KOPT-K1 (cell line): Measurements from ENCODE around the gene PTGDR2.

Experiments used
- H3K27ac ChIP-seq: fragments of 200-600 bp; sonication (generic); 2 replicates; pipeline ENCODE4 v1.5.1; 2016; ENCODE audit warnings: antibody characterized with exemption, mild to moderate bottlenecking, low read depth, low read length; ENCODE audit not compliant: poor library complexity, severe bottlenecking
- H3K36me3 ChIP-seq: fragments of 200-600 bp; sonication (generic); 2 replicates; pipeline ENCODE4 v1.5.1; 2017; ENCODE audit warnings: antibody characterized with exemption, mild to moderate bottlenecking, low read length, moderate library complexity; ENCODE audit not compliant: insufficient read depth
- H3K9me3 ChIP-seq: fragments of 200-600 bp; sonication (generic); 2 replicates; pipeline ENCODE4 v1.5.1; 2017; ENCODE audit warnings: antibody characterized with exemption, low read length, mild to moderate bottlenecking; ENCODE audit not compliant: insufficient read depth, poor library complexity, severe bottlenecking

The PTGDR2 gene

DNA sequence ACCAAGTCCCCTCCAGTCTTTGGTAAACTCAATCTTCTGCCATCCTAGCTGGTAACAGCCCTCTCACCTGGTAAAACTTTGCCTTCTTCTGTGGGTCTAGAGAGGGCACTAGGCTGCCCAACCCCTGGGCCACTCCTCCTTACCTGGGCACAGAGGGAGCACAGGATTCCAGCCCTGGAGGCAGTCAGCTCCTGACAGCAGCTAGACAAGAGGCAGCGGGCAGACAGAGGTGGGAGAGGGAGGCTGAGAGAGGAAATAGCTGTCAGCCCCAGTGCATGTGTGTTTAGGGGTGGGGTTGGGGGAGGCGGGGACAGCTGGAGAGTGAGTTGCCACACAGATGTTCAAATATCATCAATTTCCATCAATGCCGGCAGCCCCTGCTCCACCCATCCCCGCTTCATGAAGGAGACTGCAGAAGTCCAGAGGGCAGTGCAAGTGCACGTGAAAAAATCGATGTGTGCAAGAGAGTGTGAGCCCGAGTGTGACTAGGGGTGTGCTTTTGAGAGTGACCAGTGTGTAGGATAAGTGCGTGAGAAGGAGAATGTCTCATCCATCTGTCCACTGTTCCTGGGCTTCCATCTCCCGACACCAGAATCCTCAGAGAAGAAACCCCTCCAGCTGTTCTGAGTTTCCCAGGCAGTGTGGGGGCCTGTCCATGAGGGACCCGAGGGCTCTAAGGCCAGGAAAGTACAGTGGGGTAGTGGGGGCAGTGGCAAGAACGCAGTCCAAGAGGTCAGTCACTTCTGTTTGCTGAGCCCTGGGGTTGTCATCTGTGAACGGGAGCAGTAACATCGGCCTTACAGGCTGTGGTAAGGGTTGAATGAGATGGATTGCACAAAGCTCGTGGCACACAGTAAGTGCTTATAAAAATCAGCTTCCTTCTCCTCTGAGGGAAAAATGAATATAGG, at the start of gene PTGDR2:
Gene PTGDR2, minus strand, starts transcription at position 225 of the 908 bp plus-strand sequence. CDS start 2,228 bp downstream, outside the sequence.
- Histone ChIP-seq H3K36me3 (peaks cover 21% of the 10 kb centered on the region), H3K9me3 (no peaks in the 10 kb centered on the region), H3K27ac (peak within 1 kb of the TSS; percentile 60)

DNA sequence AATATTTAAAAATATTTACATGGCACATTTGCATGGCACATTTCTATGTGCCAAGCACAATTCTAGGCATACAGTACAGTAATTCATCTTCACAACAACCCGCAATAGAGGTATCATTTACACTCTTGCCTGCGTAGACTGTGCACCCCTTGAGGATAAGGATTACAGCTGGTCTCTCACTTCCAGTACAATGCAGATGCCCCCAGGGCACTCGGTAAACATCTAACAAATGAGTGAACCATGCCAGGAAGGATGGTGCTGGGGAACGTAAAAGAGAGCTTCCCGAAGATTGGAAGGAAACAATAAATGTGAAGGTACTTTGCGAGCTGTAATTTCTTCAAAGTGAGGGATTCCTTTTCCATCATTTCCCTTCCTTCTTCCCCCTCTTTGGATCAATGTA, 49.3 kb upstream of the PTGDR2 start:
- Histone ChIP-seq H3K27ac (peak overlapping the region; percentile 85), H3K9me3 (no peaks in the 10 kb centered on the region), H3K36me3 (peaks cover 47% of the 10 kb centered on the region)

DNA sequence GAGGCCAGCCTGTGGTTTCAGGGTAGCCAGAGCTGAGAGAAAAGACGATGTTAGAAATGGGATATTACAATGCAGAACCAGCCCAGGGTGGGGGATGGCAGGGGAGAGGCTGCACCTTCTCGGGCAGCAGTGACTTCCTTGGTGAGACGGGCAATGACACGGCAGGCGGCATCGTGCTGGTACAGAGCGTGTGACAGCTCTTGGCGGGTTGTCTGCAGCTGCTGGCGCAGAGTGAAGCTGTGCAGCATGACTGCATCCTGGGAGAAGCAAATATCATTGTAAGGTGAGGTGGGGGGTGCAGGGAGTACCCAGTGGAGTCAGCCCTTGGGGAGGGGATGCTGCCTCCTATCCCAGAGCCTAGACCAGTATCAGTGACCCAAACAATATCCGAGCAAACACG, 46.9 kb upstream of the PTGDR2 start:
- Histone ChIP-seq H3K9me3 (no peaks in the 10 kb centered on the region), H3K27ac (no peak overlapping the region), H3K36me3 (peaks cover 71% of the 10 kb centered on the region)

DNA sequence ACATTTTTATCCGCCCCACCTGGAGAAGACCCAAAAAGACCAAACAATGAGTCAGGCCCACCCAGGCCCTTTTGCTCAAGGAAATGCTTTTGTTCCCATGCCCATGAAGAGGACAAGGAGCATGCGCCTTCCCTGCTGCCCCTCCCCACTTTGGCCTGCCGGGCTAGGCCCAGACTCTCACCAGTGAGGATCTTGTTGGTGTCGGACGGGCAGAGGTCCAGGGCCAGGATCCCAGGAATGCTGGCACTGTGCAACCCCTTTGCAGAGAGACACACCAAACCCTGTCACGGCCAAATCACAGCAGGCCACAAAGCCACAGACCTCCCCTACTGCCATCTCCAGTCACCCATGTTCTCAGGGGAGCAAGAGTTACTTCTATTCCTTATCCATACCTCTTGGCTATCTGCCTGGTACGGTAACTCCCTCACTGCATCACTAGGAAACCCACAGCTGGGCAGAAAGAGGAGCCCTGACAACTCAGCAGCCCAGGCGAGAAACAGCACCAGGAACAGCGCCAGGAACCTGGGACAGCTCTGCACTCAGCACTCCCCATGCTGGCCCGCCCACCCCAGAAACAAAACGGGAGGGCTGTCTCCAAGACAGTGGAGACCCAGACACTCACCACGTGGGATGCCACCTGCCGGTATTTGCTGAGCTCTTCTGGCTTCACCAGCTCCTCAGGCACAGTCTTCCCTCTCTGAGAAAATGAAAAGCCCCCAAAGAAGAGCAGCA, 45.1 kb upstream of the PTGDR2 start:
- Histone ChIP-seq H3K27ac (no peak overlapping the region), H3K9me3 (no peaks in the 10 kb centered on the region), H3K36me3 (peaks cover 89% of the 10 kb centered on the region)

DNA sequence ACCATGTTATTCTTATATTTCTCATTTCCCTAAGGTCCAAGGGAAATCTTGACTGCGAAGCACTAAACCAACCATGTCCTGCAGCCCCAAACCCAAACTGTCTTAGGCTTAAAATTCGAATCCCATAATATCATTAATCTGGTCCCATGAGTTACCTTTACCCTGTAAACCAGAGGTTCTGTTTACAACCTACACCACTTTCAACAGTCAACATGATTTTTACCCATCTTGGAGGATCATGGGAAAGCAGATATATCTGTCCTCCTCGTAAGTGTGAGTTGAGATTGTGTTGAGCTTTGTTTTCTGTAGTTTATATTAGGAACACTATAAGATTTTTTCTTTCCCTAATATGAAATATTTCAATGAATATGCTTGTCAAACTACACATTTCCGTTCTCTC, 44.2 kb upstream of the PTGDR2 start:
- H3K9me3 ChIP-seq, result no peaks in the 10 kb centered on the region
- H3K27ac ChIP-seq, result no peak overlapping the region
- peaks cover 97% of the 10 kb centered on the region for H3K36me3 ChIP-seq

DNA sequence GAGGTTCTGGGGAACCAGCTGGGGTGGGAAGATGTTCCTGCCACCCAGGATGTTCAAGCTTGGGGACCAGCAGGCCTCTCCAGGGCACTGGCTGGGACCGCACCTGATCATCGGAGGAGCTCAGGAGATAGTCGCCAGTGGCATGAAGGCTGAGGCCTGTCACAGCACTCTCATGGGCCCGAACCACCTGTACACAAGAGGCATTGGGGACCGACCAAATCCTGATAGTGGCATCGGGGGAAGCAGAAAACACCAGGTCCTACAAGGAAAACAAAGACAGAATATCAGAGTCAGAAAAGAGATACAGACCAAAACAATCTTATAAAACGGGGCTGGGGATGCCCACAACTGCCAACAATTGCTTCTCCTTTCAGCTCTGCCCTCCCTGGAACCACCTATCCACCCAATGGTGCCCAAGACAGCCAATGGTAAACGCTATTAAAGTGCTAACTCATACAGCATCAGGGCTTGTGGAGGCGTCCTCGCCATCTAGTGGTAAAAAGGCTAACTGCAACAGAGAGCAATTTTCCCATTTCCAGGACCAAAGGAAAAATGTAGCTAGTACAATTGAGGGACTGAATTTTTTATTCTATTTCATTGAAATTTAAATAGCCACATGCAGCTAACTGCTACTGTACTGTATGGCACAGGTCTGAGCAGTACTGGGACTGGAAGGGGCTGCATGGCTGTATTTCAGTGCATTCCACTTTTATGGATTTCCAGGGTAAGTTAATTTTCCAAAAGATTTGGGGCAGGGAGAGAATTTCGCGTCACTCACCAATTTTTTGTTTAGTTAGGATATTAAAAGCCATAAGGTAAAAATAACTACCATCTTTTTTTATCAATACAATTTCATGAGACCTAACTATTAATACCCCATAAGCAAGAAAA, 43.5 kb upstream of the PTGDR2 start:
- Histone ChIP-seq H3K9me3 (no peaks in the 10 kb centered on the region), H3K36me3 (peaks cover 99% of the 10 kb centered on the region), H3K27ac (no peak overlapping the region)

DNA sequence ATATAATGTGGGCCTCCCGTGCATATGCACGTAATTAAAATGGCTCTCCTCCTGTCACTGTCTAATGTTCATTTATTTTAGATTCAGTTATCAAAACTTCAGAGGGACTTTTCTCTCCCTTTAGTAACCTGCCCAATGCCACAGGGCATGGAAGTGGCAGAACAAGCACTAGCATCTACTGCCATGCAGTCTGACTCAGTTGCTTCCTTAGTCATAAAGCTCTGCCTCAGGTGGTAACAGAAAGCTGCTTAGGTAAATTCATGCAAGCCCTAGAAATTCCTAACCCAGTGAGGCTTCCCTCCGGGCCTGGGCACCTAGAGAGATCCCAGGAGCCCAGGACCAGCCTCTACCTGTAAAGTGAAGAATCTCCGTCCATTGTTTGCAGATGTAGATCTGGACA, 41.7 kb upstream of the PTGDR2 start:
- Histone ChIP-seq H3K9me3 (no peaks in the 10 kb centered on the region), H3K36me3 (peaks cover 99% of the 10 kb centered on the region), H3K27ac (no peak overlapping the region)

DNA sequence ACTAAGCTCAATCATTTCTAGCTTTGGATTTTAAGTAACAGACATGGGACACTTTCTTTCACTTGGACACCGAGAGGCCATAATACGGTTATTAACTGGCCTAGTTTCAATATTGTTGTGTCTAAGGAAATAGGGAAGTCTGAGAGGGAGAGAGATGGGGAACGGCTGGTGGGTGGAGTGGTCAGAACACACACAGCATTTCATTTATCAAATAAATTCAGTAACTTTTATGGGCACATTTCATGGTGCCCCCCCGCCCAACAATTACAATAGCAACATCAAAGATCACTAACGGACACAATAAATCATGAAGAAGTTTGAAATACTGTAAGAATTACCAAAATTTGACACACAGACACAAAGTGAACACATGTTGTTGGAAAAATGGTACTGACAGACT, 39.9 kb upstream of the PTGDR2 start:
- Histone ChIP-seq H3K27ac (no peak overlapping the region), H3K9me3 (no peaks in the 10 kb centered on the region), H3K36me3 (peaks cover 99% of the 10 kb centered on the region)

DNA sequence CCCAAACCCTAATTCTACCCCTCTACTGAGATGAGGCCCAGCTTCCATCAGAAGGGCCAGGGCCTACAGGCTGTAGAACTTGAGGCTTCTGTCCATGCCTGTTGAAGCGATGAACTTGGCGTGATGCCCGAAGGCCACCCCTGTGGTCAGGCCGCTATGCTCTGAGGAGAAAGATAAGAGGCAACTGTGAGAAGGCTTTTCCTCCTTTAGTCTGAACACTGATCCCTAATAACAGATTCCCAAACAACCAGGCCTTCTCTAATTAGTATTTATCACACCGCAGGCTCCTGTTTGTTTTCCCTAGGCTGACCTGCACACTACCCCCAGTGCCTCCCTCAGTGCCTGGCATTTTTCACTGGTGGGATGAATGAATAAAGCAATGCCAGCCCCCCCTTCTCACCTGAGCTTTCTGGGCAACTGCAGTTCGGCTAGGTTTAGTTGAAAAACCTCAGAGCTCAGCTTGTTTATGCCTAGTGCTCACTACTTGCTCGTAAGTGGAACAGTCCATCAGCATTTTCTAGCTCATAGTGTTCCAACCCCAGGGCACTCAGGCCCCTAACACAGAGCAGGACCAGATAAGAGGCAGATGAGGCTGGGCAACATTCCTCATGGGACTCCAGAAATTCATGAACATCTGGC, 35.5 kb upstream of the PTGDR2 start:
- no peaks in the 10 kb centered on the region for H3K9me3 ChIP-seq
- H3K27ac ChIP-seq, result no peak overlapping the region
- H3K36me3 ChIP-seq, result peaks cover 79% of the 10 kb centered on the region

DNA sequence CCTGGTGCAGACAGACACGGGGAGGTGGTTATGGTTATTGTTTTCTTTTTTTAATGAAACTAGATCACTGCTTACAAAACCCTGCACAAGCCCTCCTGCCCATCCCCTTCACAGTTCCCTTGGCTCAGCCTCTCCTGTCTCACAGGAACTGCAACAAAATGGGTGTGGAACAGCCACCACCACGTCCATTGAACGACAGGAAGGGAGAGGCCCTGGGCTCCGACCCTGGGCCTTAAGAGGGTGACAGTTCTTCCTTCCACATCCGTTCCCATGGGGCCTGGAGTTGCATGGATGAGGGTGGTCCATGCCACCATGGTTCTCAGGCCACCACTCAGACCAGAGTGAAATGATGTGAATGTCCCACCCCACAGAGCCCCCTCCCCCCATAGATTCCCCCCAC, 34.9 kb upstream of the PTGDR2 start:
- Histone ChIP-seq H3K9me3 (no peaks in the 10 kb centered on the region), H3K36me3 (peaks cover 74% of the 10 kb centered on the region), H3K27ac (no peak overlapping the region)

DNA sequence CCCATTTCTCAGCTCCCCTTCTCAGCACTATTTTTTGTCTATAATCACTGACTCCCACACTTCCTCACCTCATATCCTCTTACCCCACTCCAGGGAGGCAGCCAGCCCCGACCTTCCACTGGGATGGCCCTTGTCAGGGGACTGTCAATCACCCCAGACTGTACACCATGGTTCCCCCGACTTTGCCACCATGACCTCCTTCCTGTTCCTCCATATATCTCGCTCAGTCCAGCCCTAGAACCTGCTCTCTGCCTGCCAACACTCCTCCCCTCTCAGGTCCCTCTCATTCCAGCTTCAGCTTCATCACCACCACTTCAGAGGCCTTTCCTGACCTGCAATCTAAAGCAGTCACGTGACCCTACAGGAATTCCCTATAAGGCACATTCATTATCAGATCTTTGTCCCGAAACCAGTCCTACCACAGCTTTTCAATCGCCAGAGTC, 34.1 kb upstream of the PTGDR2 start:
- no peaks in the 10 kb centered on the region for H3K9me3 ChIP-seq
- peaks cover 66% of the 10 kb centered on the region for H3K36me3 ChIP-seq
- no peak overlapping the region for H3K27ac ChIP-seq

DNA sequence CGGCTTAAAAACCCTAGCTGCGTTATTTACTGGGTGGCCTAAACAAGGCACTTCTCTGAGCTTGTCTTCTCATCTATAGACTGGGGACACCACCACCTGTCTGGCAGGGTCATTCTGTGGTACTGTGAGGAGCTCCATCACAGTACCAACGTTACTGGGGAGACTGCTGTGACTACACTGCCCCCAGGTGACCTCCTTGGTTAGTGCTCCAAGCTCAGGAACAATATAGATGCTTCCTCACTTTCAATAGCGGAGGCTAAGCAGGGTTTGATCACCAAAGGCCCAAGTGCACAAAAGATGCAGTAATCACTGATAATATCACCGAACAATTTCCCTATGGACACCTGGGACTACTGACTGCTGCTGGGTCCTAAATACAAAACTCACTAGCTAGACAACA, 31.8 kb upstream of the PTGDR2 start:
- peaks cover 42% of the 10 kb centered on the region for H3K36me3 ChIP-seq
- no peak overlapping the region for H3K27ac ChIP-seq
- H3K9me3 ChIP-seq, result no peaks in the 10 kb centered on the region

DNA sequence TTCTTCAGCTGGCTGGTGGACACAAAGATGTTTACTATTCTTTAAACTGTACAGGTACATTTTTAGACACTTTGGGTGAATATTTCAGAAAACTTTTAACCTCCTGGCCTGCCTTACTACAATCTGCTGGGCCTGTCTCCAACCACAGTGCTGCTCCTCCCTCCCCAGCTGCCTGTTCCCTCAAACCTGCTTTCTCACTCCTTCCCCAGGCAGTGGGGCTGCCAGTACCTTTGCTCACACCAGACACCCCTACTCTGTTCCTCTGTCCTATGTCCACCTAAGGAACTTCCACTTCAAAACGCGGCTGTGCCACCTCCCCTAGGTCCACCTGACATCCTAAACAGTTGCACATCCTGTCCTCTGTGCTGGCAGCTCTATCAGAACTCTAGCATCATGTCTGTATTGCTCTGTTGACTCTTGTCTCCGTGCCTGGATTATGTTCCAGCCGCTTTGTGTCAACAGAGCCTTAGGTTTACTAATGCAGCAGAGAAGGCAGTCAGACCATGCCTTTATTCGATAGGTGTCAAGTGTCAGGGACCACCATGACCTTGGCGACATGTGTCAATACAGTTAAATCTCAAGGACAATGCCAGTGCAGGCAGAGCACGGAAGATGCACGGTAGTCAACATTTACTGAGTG, 25.0 kb upstream of the PTGDR2 start:
- H3K27ac ChIP-seq, result no peak overlapping the region
- peaks cover 28% of the 10 kb centered on the region for H3K36me3 ChIP-seq
- no peaks in the 10 kb centered on the region for H3K9me3 ChIP-seq

DNA sequence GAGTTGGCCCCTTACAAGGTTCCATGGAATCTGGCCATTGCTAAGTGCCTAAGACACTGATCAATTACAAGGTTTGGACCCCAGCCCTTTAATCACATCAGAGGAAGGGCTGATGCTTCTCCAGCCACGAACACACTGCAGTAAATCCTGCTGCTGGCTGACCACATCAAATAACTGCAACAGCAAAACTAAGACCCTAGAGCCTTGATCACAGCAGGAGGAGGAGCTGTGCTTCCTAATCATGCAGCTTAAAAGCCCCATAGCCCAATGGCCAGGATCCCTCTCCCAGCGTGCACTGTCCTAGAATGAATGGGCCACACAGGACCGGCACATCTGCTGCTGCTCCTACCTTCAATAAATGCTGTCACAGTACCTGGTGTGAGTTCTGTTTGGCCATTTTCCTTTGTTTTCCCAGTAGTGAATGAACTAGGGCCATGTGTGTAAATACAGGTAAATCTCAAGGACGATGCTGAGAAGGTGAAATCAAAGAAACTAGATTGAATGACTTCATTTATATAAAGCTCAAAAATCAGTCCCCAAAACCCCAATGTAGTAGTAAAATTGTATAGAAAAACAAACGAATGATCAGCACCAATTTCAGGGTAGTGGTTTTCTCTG, 24.3 kb upstream of the PTGDR2 start:
- Histone ChIP-seq H3K36me3 (peaks cover 28% of the 10 kb centered on the region), H3K27ac (no peak overlapping the region), H3K9me3 (no peaks in the 10 kb centered on the region)
